ENCODE results near the gene HJV.

The HJV gene

GRCh38 chr1:145993618-145994390 lies 27.7 kb downstream of the HJV start:
- DNase-seq (ENCODE audit: low read depth), result no peak

GRCh38 chr1:145992958-145993617 lies 28.4 kb downstream of the HJV start:
- DNase-seq (ENCODE audit: low read depth), result no peak

GRCh38 chr1:145992502-145992936 lies 29.0 kb downstream of the HJV start:
- DNase-seq (ENCODE audit: low read depth), result no peak

GRCh38 chr1:145991735-145992412 lies 29.7 kb downstream of the HJV start:
- DNase-seq (ENCODE audit: low read depth), result no peak

- no peak for DNase-seq (ENCODE audit: low read depth)
These were observed 31.2 kb downstream of the HJV start for GRCh38 chr1:145990249-145990855.

- DNase-seq (ENCODE audit: low read depth), result no peak
These were observed 32.8 kb downstream of the HJV start for GRCh38 chr1:145988773-145989172.

- no peak for DNase-seq (ENCODE audit: low read depth)
These were observed 33.6 kb downstream of the HJV start for GRCh38 chr1:145987926-145988325.

GRCh38 chr1:145986551-145986950 lies 35.0 kb downstream of the HJV start:
- DNase-seq (ENCODE audit: low read depth), result no peak

- peak; percentile 63 for DNase-seq (ENCODE audit: low read depth)
These were observed 35.8 kb downstream of the HJV start for GRCh38 chr1:145985502-145986439.

GRCh38 chr1:145985129-145985501 lies 36.4 kb downstream of the HJV start:
- DNase-seq (ENCODE audit: low read depth), result no peak

- DNase-seq (ENCODE audit: low read depth), result no peak
These were observed 37.3 kb downstream of the HJV start for GRCh38 chr1:145983960-145984830.

GRCh38 chr1:145983206-145983675 lies 38.3 kb downstream of the HJV start:
- DNase-seq (ENCODE audit: low read depth), result no peak

- DNase-seq (ENCODE audit: low read depth), result no peak
These were observed 39.4 kb downstream of the HJV start for GRCh38 chr1:145982010-145982723.

GRCh38 chr1:145980457-145980994 lies 41.0 kb downstream of the HJV start:
- DNase-seq (ENCODE audit: low read depth), result no peak

GRCh38 chr1:145979746-145980456 lies 41.6 kb downstream of the HJV start:
- DNase-seq (ENCODE audit: low read depth), result no peak

- peak; percentile 100 for DNase-seq (ENCODE audit: low read depth)
These were observed 42.4 kb downstream of the HJV start for GRCh38 chr1:145978854-145979745.

GRCh38 chr1:145978471-145978853 lies 43.1 kb downstream of the HJV start:
- DNase-seq (ENCODE audit: low read depth), result no peak

All from iris pigment epithelial cell (primary cell).